H1 (cell line): ENCODE data around the gene TRIM43B. TPM values are rescaled to one million over a fixed set of nuclear protein-coding genes. Genes with fewer than 3 reads are reported as not detected.

Source experiments
- CTCF ChIA-PET: fragments of 300-600 bp; sonication (Branson Sonifier 250); formaldehyde crosslinking; loops from one replicate; lab custom pipeline; 2021; ENCODE audit not compliant: partially characterized antibody; lab: Charles Lee
- POLR2A ChIA-PET: fragments of 300-600 bp; sonication (Branson Sonifier 250); formaldehyde crosslinking; loops from one replicate; lab custom pipeline; 2021; ENCODE audit warnings: inconsistent platforms; ENCODE audit not compliant: partially characterized antibody; lab: Charles Lee
- DNase-seq, 2 experiments: peaks; one replicate each; pipeline versions ENCODE4 v3.0.0 to v3.0.0-alpha.2; 2010 to 2022; ENCODE audit warnings: low spot score in 2 of 2, low read depth in 1 of 2, mixed read lengths in 1 of 2
- FAIRE-seq: peaks from 2 replicates; lab custom pipeline; 2011; peaks lifted over from hg19 to GRCh38; lab: Jason Lieb, UNC
- H2AFZ ChIP-seq: 2 replicates; pipeline ENCODE4 v1.8.1; 2012; ENCODE audit warnings: low read length, inconsistent platforms
- H2AK5ac ChIP-seq: 2 replicates; pipeline ENCODE4 v1.6.1; 2013; ENCODE audit warnings: low read depth, low read length
- H2BK120ac ChIP-seq: replicated peaks from 2 replicates; pipeline ENCODE3; 2013; ENCODE audit warnings: low read depth, low read length, inconsistent platforms
- H2BK12ac ChIP-seq: 2 replicates; pipeline ENCODE4 v1.6.1; 2013; ENCODE audit warnings: low read depth, low read length
- H2BK15ac ChIP-seq: 2 replicates; pipeline ENCODE4 v1.6.1; 2013; ENCODE audit warnings: low read length
- H2BK20ac ChIP-seq: 2 replicates; pipeline ENCODE4 v1.6.1; 2013; ENCODE audit warnings: low read length
- H2BK5ac ChIP-seq: 2 replicates; pipeline ENCODE4 v1.6.1; 2013; ENCODE audit warnings: low read depth, low read length
- H3K14ac ChIP-seq: 2 replicates; pipeline ENCODE4 v1.6.1; 2013; ENCODE audit warnings: inconsistent platforms; ENCODE audit not compliant: insufficient read length
- H3K18ac ChIP-seq: 2 replicates; pipeline ENCODE4 v1.6.1; 2013; ENCODE audit warnings: low read length; ENCODE audit errors: extremely low read depth
- H3K23ac ChIP-seq: 2 replicates; pipeline ENCODE4 v1.6.1; 2013; ENCODE audit warnings: inconsistent platforms; ENCODE audit not compliant: insufficient read length
- H3K23me2 ChIP-seq: 2 replicates; pipeline ENCODE4 v1.6.1; 2013; ENCODE audit warnings: low read depth, low read length
- H3K27ac ChIP-seq: 2 replicates; pipeline ENCODE4 v1.6.1; 2011; ENCODE audit warnings: low read depth, low read length, inconsistent platforms
- H3K27me3 ChIP-seq, 4 experiments: replicated peaks in 1 of 4; 1 replicate in 1 of 4; 2 replicates in 3 of 4; pipeline versions ENCODE4 v1.6.1 to v1.8.1; 2011 to 2013; ENCODE audit warnings: low read length in 3 of 4, mild to moderate bottlenecking in 3 of 4, inconsistent platforms in 2 of 4, mixed read lengths in 2 of 4, moderate library complexity in 1 of 4; ENCODE audit not compliant: control insufficient read depth in 3 of 4, insufficient read depth in 3 of 4; ENCODE audit errors: extremely low read depth in 1 of 4
- H3K36me3 ChIP-seq, 4 experiments: 2 replicates each; pipeline versions ENCODE4 v1.6.1 to v1.8.1; 2011 to 2013; ENCODE audit warnings: mild to moderate bottlenecking in 4 of 4, low read length in 3 of 4, moderate library complexity in 2 of 4, control low read depth in 1 of 4, inconsistent platforms in 1 of 4; ENCODE audit not compliant: insufficient read depth in 4 of 4, control insufficient read depth in 2 of 4
- H3K4ac ChIP-seq: replicated peaks from 2 replicates; pipeline ENCODE3; 2013; ENCODE audit warnings: low read length, low read depth, mixed read lengths, inconsistent platforms; ENCODE audit not compliant: insufficient read length
- H3K4me1 ChIP-seq, 4 experiments: replicated peaks in 1 of 4; 1 replicate in 1 of 4; 2 replicates in 3 of 4; pipeline versions ENCODE4 v1.6.1 to v1.8.1; 2011 to 2013; ENCODE audit warnings: low read length in 3 of 4, inconsistent platforms in 2 of 4, mixed read lengths in 1 of 4; ENCODE audit not compliant: insufficient read depth in 4 of 4, control insufficient read depth in 3 of 4
- H3K4me2 ChIP-seq, 2 experiments: 2 replicates each; pipeline versions ENCODE4 v1.6.1 to v1.8.1; 2011 to 2013; ENCODE audit warnings: low read depth in 2 of 2, low read length in 2 of 2, control low read depth in 1 of 2, inconsistent platforms in 1 of 2, mild to moderate bottlenecking in 1 of 2; ENCODE audit not compliant: insufficient read depth in 1 of 2
- H3K4me3 ChIP-seq, 4 experiments: fragments of 200-600, 300-600 bp in 1 of 4; sonication (generic), shearing (Covaris generic), sonication (Bioruptor Twin) in 1 of 4; 2 replicates each; pipeline versions ENCODE4 v1.5.1 to v1.8.1; 2011 to 2016; ENCODE audit warnings: low read length in 4 of 4, low read depth in 3 of 4, control low read depth in 2 of 4, inconsistent platforms in 2 of 4, mild to moderate bottlenecking in 2 of 4, mixed read lengths in 1 of 4, moderate library complexity in 1 of 4; ENCODE audit not compliant: insufficient read depth in 2 of 4; ENCODE audit errors: extremely low read depth in 1 of 4
- H3K56ac ChIP-seq: replicated peaks from 2 replicates; pipeline ENCODE3; 2013; ENCODE audit warnings: low read depth, mild to moderate bottlenecking, mixed read lengths, low read length, inconsistent platforms; ENCODE audit not compliant: insufficient read length
- H3K79me1 ChIP-seq: 2 replicates; pipeline ENCODE4 v1.6.1; 2013; ENCODE audit warnings: low read depth, low read length, control low read depth
- H3K79me2 ChIP-seq, 2 experiments: 2 replicates each; pipeline versions ENCODE4 v1.6.1 to v1.8.1; 2012 to 2013; ENCODE audit warnings: low read length in 2 of 2, mild to moderate bottlenecking in 2 of 2, inconsistent platforms in 1 of 2; ENCODE audit not compliant: insufficient read depth in 2 of 2, control insufficient read depth in 1 of 2
- H3K9ac ChIP-seq, 4 experiments: replicated peaks in 1 of 4; 1 replicate in 1 of 4; 2 replicates in 3 of 4; pipeline versions ENCODE4 v1.6.1 to v1.8.1; 2011 to 2013; ENCODE audit warnings: low read depth in 3 of 4, low read length in 3 of 4, control low read depth in 2 of 4, mild to moderate bottlenecking in 2 of 4, moderate library complexity in 2 of 4, inconsistent platforms in 1 of 4; ENCODE audit errors: extremely low read depth in 1 of 4
- H3K9me3 ChIP-seq, 2 experiments: 2 replicates each; pipeline versions ENCODE4 v1.6.1 to v1.8.1; 2012 to 2013; ENCODE audit warnings: mild to moderate bottlenecking in 2 of 2, moderate library complexity in 2 of 2, control low read depth in 1 of 2, inconsistent platforms in 1 of 2, low read depth in 1 of 2, low read length in 1 of 2, mixed read lengths in 1 of 2; ENCODE audit not compliant: insufficient read depth in 2 of 2
- H4K20me1 ChIP-seq, 2 experiments: replicated peaks in 1 of 2; 2 replicates each; pipeline versions ENCODE3 to v1.8.1; 2011 to 2013; ENCODE audit warnings: inconsistent platforms in 2 of 2, low read length in 2 of 2, mild to moderate bottlenecking in 1 of 2; ENCODE audit not compliant: insufficient read depth in 2 of 2, control insufficient read depth in 1 of 2
- H4K5ac ChIP-seq: 2 replicates; pipeline ENCODE4 v1.6.1; 2013; ENCODE audit warnings: low read length, low read depth, mixed read lengths, inconsistent platforms; ENCODE audit not compliant: insufficient read length
- H4K8ac ChIP-seq: 2 replicates; pipeline ENCODE4 v1.8.0; 2013; ENCODE audit warnings: mild to moderate bottlenecking, moderate library complexity, low read length, inconsistent platforms; ENCODE audit not compliant: insufficient read depth; ENCODE audit errors: extremely low read depth
- H4K91ac ChIP-seq: replicated peaks from 2 replicates; pipeline ENCODE3; 2013; ENCODE audit warnings: low read length, mixed read lengths, inconsistent platforms; ENCODE audit not compliant: insufficient read length
- RFX5 ChIP-seq: IDR thresholded peaks from 2 replicates; pipeline ENCODE4 v1.6.1; 2011; ENCODE audit warnings: low read depth, low read length, improper control_type of control experiment, borderline replicate concordance
- TAF1 ChIP-seq: IDR thresholded peaks from 2 replicates; pipeline ENCODE4 v1.6.1; 2011; ENCODE audit warnings: mild to moderate bottlenecking, low read depth, low read length
- WGBS, 2 experiments: shearing (Covaris generic) in 1 of 2; methylation state at CpG; one replicate each; pipeline versions ENCODE4 v1.1.6 to v1.1.7; 2013 to 2015; ENCODE audit warnings: low lambda C conversion rate in 2 of 2, mixed read lengths in 2 of 2, inconsistent platforms in 1 of 2, low coverage in 1 of 2, missing lambda C conversion rate in 1 of 2; ENCODE audit not compliant: insufficient replicate concordance in 2 of 2, insufficient coverage in 1 of 2, insufficient read length in 1 of 2; ENCODE audit errors: extremely low coverage in 1 of 2, missing lambda C conversion rate in 1 of 2; 5-methylcytosine and 5-hydroxymethylcytosine counted together
- polyA plus RNA-seq, 7 experiments: library from polyadenylated mRNA; depleted of rRNA in 3 of 7; stranded (reverse) in 5 of 7; unstranded in 2 of 7; fragments of >200 nt in 5 of 7; fragments of 200-250 nt in 2 of 7; gene quantifications; 1 replicate in 5 of 7; 2 replicates in 1 of 7; 4 replicates in 1 of 7; pipeline versions ENCODE4 v1.2.1 to v1.2.3, GENCODE V29; 2011 to 2013; ENCODE audit warnings: missing spikeins in 2 of 7, mixed read lengths in 2 of 7
- total RNA-seq: library from RNA; stranded (reverse); fragmentation: NEBNext Ultra II Directional; extraction: Animal tissue kit (Norgen Biotek cat#: 25700); gene quantifications from 2 replicates; pipeline ENCODE4 v1.2.1, GENCODE V29; 2021

The TRIM43B gene
- total and polyA plus RNA-seq, 2 of the 8 experiments (the other 6 are each of a cell fraction or from before 2014, with no cell fraction given) = not detected

DNA sequence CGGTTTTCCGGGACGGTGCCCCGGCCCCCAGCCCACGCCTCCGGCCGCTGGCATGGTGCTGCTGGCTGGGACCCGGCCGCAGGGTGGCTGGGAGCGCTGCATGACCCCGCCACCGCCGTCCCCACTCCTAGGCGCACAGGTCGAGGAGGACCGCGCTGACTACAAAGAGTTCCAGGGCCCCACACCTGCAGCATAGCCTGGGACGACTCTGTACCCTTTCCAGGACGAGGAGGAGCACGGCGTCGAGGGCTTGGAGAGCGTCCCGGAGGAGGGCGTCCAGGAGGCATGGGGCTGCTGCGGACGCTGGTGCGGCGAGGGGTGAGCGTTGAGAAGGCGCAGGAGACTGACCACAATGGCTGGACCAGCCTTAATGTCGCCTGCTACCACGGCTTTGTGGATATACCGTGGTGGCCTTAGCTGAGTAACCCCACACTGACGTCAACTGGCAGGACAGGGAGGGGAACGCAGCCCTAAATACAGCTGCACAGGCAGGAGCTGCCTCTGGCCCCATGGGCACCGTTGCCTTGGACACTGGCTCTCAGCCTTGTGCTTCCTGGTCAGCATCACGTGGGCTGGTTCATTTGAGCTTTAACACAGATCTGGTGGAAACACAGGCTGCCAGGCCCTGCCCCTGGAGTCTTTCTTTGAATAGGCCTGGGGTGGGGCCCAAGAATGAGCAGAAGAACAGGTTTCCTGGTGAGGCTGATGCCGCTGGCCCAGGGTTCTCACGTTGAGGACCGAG, 40.9 kb upstream of the TRIM43B start:
- ChIA-PET POLR2A (no interaction called here), CTCF (no interaction called here)
- peaks cover 0 to 5% (median 0%) of the 10 kb centered on the region in 4 experiments; a peak in 1 of 8 replicates for H3K36me3 ChIP-seq
- no peak overlapping the region for H3K23ac ChIP-seq
- no peak overlapping the region for H3K56ac ChIP-seq
- H3K18ac ChIP-seq = no peak overlapping the region
- TF ChIP-seq TAF1 (no peak), RFX5 (no peak)
- no peak overlapping the region for H2BK12ac ChIP-seq
- no peak overlapping the region for H3K9ac ChIP-seq
- H4K20me1 ChIP-seq = no peaks in the 10 kb centered on the region
- no peaks in the 10 kb centered on the region for H3K27me3 ChIP-seq
- H3K79me2 ChIP-seq = no peaks in the 10 kb centered on the region
- H3K4me1 ChIP-seq = no peaks in the 10 kb centered on the region
- no peak overlapping the region for H4K91ac ChIP-seq
- H2BK5ac ChIP-seq = no peak overlapping the region
- H3K4me2 ChIP-seq = no peak overlapping the region
- H3K4ac ChIP-seq = no peak overlapping the region
- no peak overlapping the region for H4K8ac ChIP-seq
- H3K79me1 ChIP-seq = no peaks in the 10 kb centered on the region
- H2AK5ac ChIP-seq = no peak overlapping the region
- H2BK15ac ChIP-seq = no peak overlapping the region
- H2AFZ ChIP-seq = no peak overlapping the region
- H3K27ac ChIP-seq = no peak overlapping the region
- no peak for FAIRE-seq
- H3K14ac ChIP-seq = no peak overlapping the region
- H2BK120ac ChIP-seq = no peak overlapping the region
- no peak overlapping the region for H4K5ac ChIP-seq
- no peak overlapping the region for H3K4me3 ChIP-seq
- no peak overlapping the region for H2BK20ac ChIP-seq
- H3K23me2 ChIP-seq = no peaks in the 10 kb centered on the region
- DNase-seq = no peak
- peaks cover 54 to 68% of the 10 kb centered on the region in 2 experiments for H3K9me3 ChIP-seq
- 87% methylated on average over 27 of the region's 41 CpGs; no CpG with 5 or more reads in 1 of the 2 experiments for WGBS, 2 experiments
